ENCODE data around the gene NDUFAF3. TPM values are rescaled to one million over a fixed set of nuclear protein-coding genes. Genes with fewer than 3 reads are reported as not detected.
A peak's percentile ranks its signal among the peaks of the same experiment; 100 is the strongest.

The NDUFAF3 gene
- total RNA-seq, 2 experiments from 2014 or later = 113 to 115 TPM

Small RNAs within 50 kb of the gene (microRNA-seq; reads per million reads assigned to microRNA genes)
- gene MIR191 (ENCODE audit: borderline microRNAs expressed, borderline replicate concordance) (10,261 reads per million, percentile 96 among the genes with 10 or more reads in this experiment), gene MIR425 (ENCODE audit: borderline microRNAs expressed, borderline replicate concordance) (3,624 reads per million, percentile 93 among the genes with 10 or more reads in this experiment)

Other genes starting within 250 kb of the NDUFAF3 start
- gene PRKAR2A, start 174.2 kb upstream of the NDUFAF3 start, total RNA-seq = 10 to 100 TPM; 18.5 to 21.7 TPM
- 10 to 100 TPM; 12.9 to 16.2 TPM for gene SLC25A20, start 123.2 kb upstream of the NDUFAF3 start, total RNA-seq
- gene ARIH2, start 103.3 kb upstream of the NDUFAF3 start, total RNA-seq = 10 to 100 TPM; 96.1 to 99.1 TPM
- 10 to 100 TPM; 20.2 to 21.7 TPM for gene P4HTM, start 31.9 kb upstream of the NDUFAF3 start, total RNA-seq
- gene WDR6, start 14.7 kb upstream of the NDUFAF3 start, total RNA-seq = 100 to 1,000 TPM; 119 to 120 TPM
- 10 to 100 TPM; 19.5 to 19.7 TPM for gene DALRD3, start 3.5 kb upstream of the NDUFAF3 start, total RNA-seq
- gene IMPDH2, start 7.3 kb downstream of the NDUFAF3 start, total RNA-seq = 100 to 1,000 TPM; 565 to 593 TPM
- 100 to 1,000 TPM; 100 to 111 TPM for gene QRICH1, start 72.0 kb downstream of the NDUFAF3 start, total RNA-seq
- gene QARS1, start 82.6 kb downstream of the NDUFAF3 start, total RNA-seq = 100 to 1,000 TPM; 265 to 281 TPM
- 10 to 100 TPM; 44.3 to 46.5 TPM for gene USP19, start 98.7 kb downstream of the NDUFAF3 start, total RNA-seq
- not detected for gene LAMB2, start 110.9 kb downstream of the NDUFAF3 start, total RNA-seq
- gene CCDC71, start 144.2 kb downstream of the NDUFAF3 start, total RNA-seq = 10 to 100 TPM; 11.8 to 12.8 TPM
- 1 to 10 TPM; 1.8 to 2.4 TPM for gene KLHDC8B, start 149.5 kb downstream of the NDUFAF3 start, total RNA-seq

All from activated naive CD4-positive, alpha-beta T cell treated with anti-CD3 and anti-CD28 coated beads for 36 hours (primary cell).